CD8-positive, alpha-beta memory T cell (primary cell): ENCODE results near the gene C18orf32. TPM values are rescaled to one million over a fixed set of nuclear protein-coding genes. Genes with fewer than 3 reads are reported as not detected.
"Not testable (repeated sequence)": the region's sequence is repeated elsewhere in the genome, so short reads cannot be mapped to it uniquely, and the experiment has no call there.

Experiments used
- CTCF ChIA-PET: fragments of 350-600 bp; sonication (Branson Sonifier 250); formaldehyde crosslinking; loops from one replicate; lab custom pipeline; 2021; ENCODE audit warnings: antibody characterized with exemption; lab: Charles Lee
- POLR2A ChIA-PET: fragments of 350-600 bp; sonication (Branson Sonifier 250); formaldehyde crosslinking; loops from one replicate; lab custom pipeline; 2021; ENCODE audit warnings: antibody characterized with exemption; lab: Charles Lee
- DNase-seq, 5 donors: peaks; one replicate each; pipeline versions ENCODE4 v3.0.0 to v3.0.0-alpha.2; 2020 to 2022; ENCODE audit warnings: mixed read lengths in 1 of 5
- H3K27ac ChIP-seq: one replicate; pipeline ENCODE4 v1.7.0; 2013; ENCODE audit warnings: low read depth, mild to moderate bottlenecking, low read length, moderate library complexity
- H3K27me3 ChIP-seq: 2 replicates; pipeline ENCODE4 v1.7.0; 2013; ENCODE audit warnings: low read length, mild to moderate bottlenecking; ENCODE audit not compliant: insufficient read depth, poor library complexity, severe bottlenecking
- H3K36me3 ChIP-seq: 2 replicates; pipeline ENCODE4 v1.7.0; 2013; ENCODE audit warnings: mild to moderate bottlenecking, low read length, moderate library complexity; ENCODE audit not compliant: insufficient read depth
- H3K4me1 ChIP-seq: 2 replicates; pipeline ENCODE4 v1.7.0; 2013; ENCODE audit warnings: mild to moderate bottlenecking, low read length, moderate library complexity; ENCODE audit not compliant: insufficient read depth
- H3K4me3 ChIP-seq: 2 replicates; pipeline ENCODE4 v1.7.0; 2013; ENCODE audit warnings: mild to moderate bottlenecking, low read length
- H3K9me3 ChIP-seq: 2 replicates; pipeline ENCODE4 v1.7.0; 2013; ENCODE audit warnings: mild to moderate bottlenecking, low read length
- H3K27ac Mint-ChIP-seq, 8 donors: one replicate each; pipeline ENCODE4 v1.8.0; 2020 to 2021; ENCODE audit warnings: mixed read lengths in 8 of 8, mild to moderate bottlenecking in 6 of 8, inconsistent platforms in 3 of 8, moderate library complexity in 3 of 8
- H3K27me3 Mint-ChIP-seq, 2 donors: one replicate each; pipeline ENCODE4 v1.8.0; 2020 to 2021; ENCODE audit warnings: mixed read lengths in 2 of 2, mild to moderate bottlenecking in 1 of 2, moderate library complexity in 1 of 2
- H3K36me3 Mint-ChIP-seq, 3 donors: one replicate each; pipeline ENCODE4 v1.8.0; 2020 to 2021; ENCODE audit warnings: mixed read lengths in 3 of 3, inconsistent platforms in 1 of 3, mild to moderate bottlenecking in 1 of 3
- H3K4me1 Mint-ChIP-seq, 3 donors: one replicate each; pipeline ENCODE4 v1.8.0; 2020 to 2021; ENCODE audit warnings: mixed read lengths in 3 of 3, inconsistent platforms in 1 of 3, mild to moderate bottlenecking in 1 of 3
- H3K4me3 Mint-ChIP-seq, 7 donors: one replicate each; pipeline ENCODE4 v1.8.0; 2020 to 2021; ENCODE audit warnings: mixed read lengths in 7 of 7, mild to moderate bottlenecking in 6 of 7, moderate library complexity in 4 of 7, inconsistent platforms in 2 of 7
- H3K9me3 Mint-ChIP-seq, 5 donors: one replicate each; pipeline ENCODE4 v1.8.0; 2020 to 2022; ENCODE audit warnings: mixed read lengths in 5 of 5, mild to moderate bottlenecking in 3 of 5, moderate library complexity in 2 of 5, inconsistent platforms in 1 of 5
- polyA plus RNA-seq: library from polyadenylated mRNA; unstranded; fragments of 300-500 nt; fragmentation: Illumina TruSeq; gene quantifications from one replicate; pipeline ENCODE4 v1.2.3, GENCODE V29; 2021
- total RNA-seq, 2 experiments: library from RNA; stranded (reverse); gene quantifications; one replicate each; pipeline ENCODE4 v1.2.3, GENCODE V29; 2021

C18orf32 gene
- total and polyA plus RNA-seq, 3 experiments from 2014 or later: 23.4 to 99.9 (median 25.4) TPM

- H3K36me3 ChIP-seq: no peaks in the 10 kb centered on the region
- H3K9me3 ChIP-seq: no peaks in the 10 kb centered on the region
- CTCF ChIA-PET: interaction anchor here (0.7 to 1.4 kb wide), 3 partner anchors 17 to 396 kb away, joined by 3 to 5 read pairs (median 3); partner anchors contain the start of gene C18orf32
- H3K4me1 ChIP-seq: peaks cover 10% of the 10 kb centered on the region
- peaks cover 0 to 2% (median under 1%) of the 10 kb centered on the region in 3 donors for H3K36me3 Mint-ChIP-seq
- peak overlapping the region in 1 of 8 donors; percentile 63 for H3K27ac Mint-ChIP-seq
- no peak overlapping the region for H3K4me3 Mint-ChIP-seq
- peaks cover 5 to 12% (median 6%) of the 10 kb centered on the region in 3 donors for H3K4me1 Mint-ChIP-seq
- POLR2A ChIA-PET: no interaction called here
- no peak overlapping the region for H3K4me3 ChIP-seq
- H3K27me3 Mint-ChIP-seq: peaks cover 5 to 10% of the 10 kb centered on the region in 2 donors
- no peak for DNase-seq
- no peaks in the 10 kb centered on the region for H3K27me3 ChIP-seq
- H3K9me3 Mint-ChIP-seq: no peaks in the 10 kb centered on the region
- no peak overlapping the region for H3K27ac ChIP-seq
Observed at GRCh38 chr18:49464718-49465598, 22.1 kb downstream of the C18orf32 start.

- Histone ChIP-seq H3K4me1 (peaks cover 29% of the 10 kb centered on the region), H3K4me3 (no peak overlapping the region), H3K27ac (no peak overlapping the region), H3K9me3 (no peaks in the 10 kb centered on the region), H3K36me3 (no peaks in the 10 kb centered on the region), H3K27me3 (no peaks in the 10 kb centered on the region)
- Mint-ChIP-seq H3K27ac (no peak overlapping the region), H3K27me3 (peaks cover 0 to 3% of the 10 kb centered on the region in 2 donors), H3K4me3 (peak overlapping the region; percentile 41 to 96 (median 93)), H3K4me1 (peaks cover 29 to 46% (median 38%) of the 10 kb centered on the region in 3 donors), H3K36me3 (peaks cover 0 to 2% (median 1%) of the 10 kb centered on the region in 3 donors), H3K9me3 (no peaks in the 10 kb centered on the region)
- POLR2A ChIA-PET: interaction anchor here (2.6 kb wide), 1 partner anchor 25 kb away, joined by 43 read pairs; the partner anchor contains the start of gene C18orf32
- DNase-seq: no peak
- CTCF ChIA-PET: interaction anchor here (2.0 to 2.2 kb wide), 2 partner anchors 8 to 26 kb away, joined by 9 read pairs; partner anchors contain the start of gene C18orf32
Observed at GRCh38 chr18:49461602-49461977, 25.4 kb downstream of the C18orf32 start.

GRCh38 chr18:49460976-49461601 is 25.9 kb downstream of the C18orf32 start:
- Mint-ChIP-seq H3K9me3 (no peaks in the 10 kb centered on the region), H3K27me3 (peaks cover 0 to 3% of the 10 kb centered on the region in 2 donors), H3K27ac (peak overlapping the region; percentile 38 to 97 (median 94)), H3K4me1 (peaks cover 32 to 51% (median 43%) of the 10 kb centered on the region in 3 donors), H3K36me3 (peaks cover 0 to 2% (median 2%) of the 10 kb centered on the region in 3 donors), H3K4me3 (peak overlapping the region; percentile 85 to 96 (median 94))
- Histone ChIP-seq H3K4me3 (peak overlapping the region; percentile 93), H3K36me3 (no peaks in the 10 kb centered on the region), H3K27me3 (no peaks in the 10 kb centered on the region), H3K4me1 (peaks cover 29% of the 10 kb centered on the region), H3K27ac (peak overlapping the region; percentile 75), H3K9me3 (no peaks in the 10 kb centered on the region)
- ChIA-PET CTCF (interaction anchor here (0.6 to 2.2 kb wide), 5 partner anchors 8 to 504 kb away, joined by 3 to 9 read pairs (median 3); partner anchors contain the start of gene C18orf32), POLR2A (interaction anchor here (2.6 kb wide), 1 partner anchor 26 kb away, joined by 43 read pairs; the partner anchor contains the start of gene C18orf32)
- no peak for DNase-seq

GRCh38 chr18:49459404-49460171 is 27.4 kb downstream of the C18orf32 start:
- ChIA-PET CTCF (interaction anchor here (1.1 to 2.2 kb wide), 4 partner anchors 9 to 28 kb away, joined by 3 to 9 read pairs (median 7); partner anchors contain the start of gene C18orf32), POLR2A (interaction anchor here (0.6 to 2.6 kb wide), 2 partner anchors 27 to 249 kb away, joined by 5 to 43 read pairs; partner anchors contain the start of gene C18orf32)
- Mint-ChIP-seq H3K27ac (peak overlapping the region; percentile 18 to 90 (median 64)), H3K36me3 (peaks cover 2 to 5% (median 5%) of the 10 kb centered on the region in 3 donors), H3K4me3 (peak overlapping the region; percentile 85 to 96 (median 93)), H3K9me3 (no peaks in the 10 kb centered on the region), H3K27me3 (peaks cover 0 to 1% of the 10 kb centered on the region in 2 donors), H3K4me1 (peaks cover 41 to 60% (median 56%) of the 10 kb centered on the region in 3 donors)
- H3K36me3 ChIP-seq: no peaks in the 10 kb centered on the region
- H3K9me3 ChIP-seq: no peaks in the 10 kb centered on the region
- H3K4me3 ChIP-seq: peak overlapping the region; percentile 93
- peak overlapping the region; percentile 75 for H3K27ac ChIP-seq
- H3K27me3 ChIP-seq: no peaks in the 10 kb centered on the region
- peaks cover 29% of the 10 kb centered on the region for H3K4me1 ChIP-seq
- DNase-seq: peak in 1 of 5 donors; percentile 1

GRCh38 chr18:49457616-49458015 is 29.4 kb downstream of the C18orf32 start:
- H3K4me3 Mint-ChIP-seq: peak overlapping the region in 1 of 7 donors; percentile 65
- no peak overlapping the region for H3K4me3 ChIP-seq
- no peaks in the 10 kb centered on the region for H3K27me3 ChIP-seq
- H3K36me3 Mint-ChIP-seq: peaks cover 5 to 13% (median 12%) of the 10 kb centered on the region in 3 donors
- H3K27ac Mint-ChIP-seq: peak overlapping the region in 1 of 8 donors; percentile 36
- no peak for DNase-seq
- ChIA-PET POLR2A (no interaction called here), CTCF (interaction anchor here (1.8 kb wide), 1 partner anchor 11 kb away, joined by 8 read pairs; no protein-coding TSS in a partner anchor)
- H3K9me3 Mint-ChIP-seq: no peaks in the 10 kb centered on the region
- no peaks in the 10 kb centered on the region for H3K36me3 ChIP-seq
- H3K9me3 ChIP-seq: no peaks in the 10 kb centered on the region
- H3K4me1 ChIP-seq: peaks cover 29% of the 10 kb centered on the region
- no peaks in the 10 kb centered on the region for H3K27me3 Mint-ChIP-seq
- H3K4me1 Mint-ChIP-seq: peaks cover 48 to 74% (median 69%) of the 10 kb centered on the region in 3 donors
- no peak overlapping the region for H3K27ac ChIP-seq

- Mint-ChIP-seq H3K4me3 (peak overlapping the region in 1 of 7 donors; percentile 69), H3K27me3 (no peaks in the 10 kb centered on the region), H3K9me3 (peaks cover 0 to 3% (median 0%) of the 10 kb centered on the region in 5 donors), H3K27ac (peak overlapping the region in 3 of 8 donors; percentile 48 to 71 (median 48)), H3K4me1 (peaks cover 50 to 78% (median 74%) of the 10 kb centered on the region in 3 donors), H3K36me3 (peaks cover 5 to 18% (median 18%) of the 10 kb centered on the region in 3 donors)
- Histone ChIP-seq H3K27me3 (no peaks in the 10 kb centered on the region), H3K9me3 (no peaks in the 10 kb centered on the region), H3K4me1 (peaks cover 29% of the 10 kb centered on the region), H3K4me3 (no peak overlapping the region), H3K36me3 (no peaks in the 10 kb centered on the region), H3K27ac (no peak overlapping the region)
- ChIA-PET POLR2A (no interaction called here), CTCF (interaction anchor here (0.6 to 1.8 kb wide), 2 partner anchors 10 kb away, joined by 3 to 8 read pairs; no protein-coding TSS in a partner anchor)
- DNase-seq: no peak
Observed at GRCh38 chr18:49456794-49457193, 30.2 kb downstream of the C18orf32 start.

- H3K27me3 Mint-ChIP-seq, H3K27ac ChIP-seq, H3K36me3 ChIP-seq, H3K27me3 ChIP-seq, H3K4me3 Mint-ChIP-seq, H3K9me3 ChIP-seq, H3K4me1 ChIP-seq, H3K4me3 ChIP-seq, DNase-seq, H3K27ac Mint-ChIP-seq, POLR2A ChIA-PET, CTCF ChIA-PET: not testable (repeated sequence)
- Mint-ChIP-seq H3K9me3 (peaks cover 5 to 18% (median 7%) of the 10 kb centered on the region in 5 donors), H3K4me1 (peaks cover 32 to 61% (median 59%) of the 10 kb centered on the region in 3 donors), H3K36me3 (peaks cover 10 to 49% (median 36%) of the 10 kb centered on the region in 3 donors)
Observed at GRCh38 chr18:49452534-49452933, 34.5 kb downstream of the C18orf32 start.
